Measurements from ENCODE around the gene SF1.

SF1 gene

DNA sequence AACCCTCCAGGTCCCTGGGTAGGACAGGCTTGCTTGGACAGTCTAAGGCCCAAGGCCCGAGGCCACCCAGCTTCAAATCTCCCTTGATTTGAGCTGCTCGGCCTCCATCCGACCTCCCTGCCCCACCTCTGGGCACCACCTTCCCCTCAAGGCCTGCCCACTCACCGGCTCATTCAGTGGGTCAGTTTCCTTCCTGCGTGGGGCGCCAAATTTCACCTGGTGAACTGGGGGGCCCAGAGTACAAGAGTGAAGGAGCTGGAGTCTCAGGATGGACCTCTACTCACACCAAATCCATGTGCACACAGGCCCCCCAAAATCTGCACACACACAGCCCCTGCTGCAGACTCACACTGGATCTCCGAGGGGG is 20.9 kb upstream of the SF1 start:
- Histone ChIP-seq H3K36me3 (ENCODE audit: control insufficient read depth, insufficient read depth, low read length) (peaks cover 22% of the 10 kb centered on the region), H3K4me3 (replicated peaks; ENCODE audit: low read depth, low read length) (no peak overlapping the region), H3K27me3 (replicated peaks; ENCODE audit: control insufficient read depth, insufficient read depth, low read length) (no peaks in the 10 kb centered on the region)
- TF ChIP-seq, protein P1, sequence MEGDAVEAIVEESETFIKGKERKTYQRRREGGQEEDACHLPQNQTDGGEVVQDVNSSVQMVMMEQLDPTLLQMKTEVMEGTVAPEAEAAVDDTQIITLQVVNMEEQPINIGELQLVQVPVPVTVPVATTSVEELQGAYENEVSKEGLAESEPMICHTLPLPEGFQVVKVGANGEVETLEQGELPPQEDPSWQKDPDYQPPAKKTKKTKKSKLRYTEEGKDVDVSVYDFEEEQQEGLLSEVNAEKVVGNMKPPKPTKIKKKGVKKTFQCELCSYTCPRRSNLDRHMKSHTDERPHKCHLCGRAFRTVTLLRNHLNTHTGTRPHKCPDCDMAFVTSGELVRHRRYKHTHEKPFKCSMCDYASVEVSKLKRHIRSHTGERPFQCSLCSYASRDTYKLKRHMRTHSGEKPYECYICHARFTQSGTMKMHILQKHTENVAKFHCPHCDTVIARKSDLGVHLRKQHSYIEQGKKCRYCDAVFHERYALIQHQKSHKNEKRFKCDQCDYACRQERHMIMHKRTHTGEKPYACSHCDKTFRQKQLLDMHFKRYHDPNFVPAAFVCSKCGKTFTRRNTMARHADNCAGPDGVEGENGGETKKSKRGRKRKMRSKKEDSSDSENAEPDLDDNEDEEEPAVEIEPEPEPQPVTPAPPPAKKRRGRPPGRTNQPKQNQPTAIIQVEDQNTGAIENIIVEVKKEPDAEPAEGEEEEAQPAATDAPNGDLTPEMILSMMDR (IDR thresholded peaks at IDR 0.05; ENCODE audit: insufficient read depth, low read length, poor library complexity, severe bottlenecking) = peak; percentile 11
- no peak for DNase-seq (ENCODE audit: extremely low read depth, insufficient read length)

DNA sequence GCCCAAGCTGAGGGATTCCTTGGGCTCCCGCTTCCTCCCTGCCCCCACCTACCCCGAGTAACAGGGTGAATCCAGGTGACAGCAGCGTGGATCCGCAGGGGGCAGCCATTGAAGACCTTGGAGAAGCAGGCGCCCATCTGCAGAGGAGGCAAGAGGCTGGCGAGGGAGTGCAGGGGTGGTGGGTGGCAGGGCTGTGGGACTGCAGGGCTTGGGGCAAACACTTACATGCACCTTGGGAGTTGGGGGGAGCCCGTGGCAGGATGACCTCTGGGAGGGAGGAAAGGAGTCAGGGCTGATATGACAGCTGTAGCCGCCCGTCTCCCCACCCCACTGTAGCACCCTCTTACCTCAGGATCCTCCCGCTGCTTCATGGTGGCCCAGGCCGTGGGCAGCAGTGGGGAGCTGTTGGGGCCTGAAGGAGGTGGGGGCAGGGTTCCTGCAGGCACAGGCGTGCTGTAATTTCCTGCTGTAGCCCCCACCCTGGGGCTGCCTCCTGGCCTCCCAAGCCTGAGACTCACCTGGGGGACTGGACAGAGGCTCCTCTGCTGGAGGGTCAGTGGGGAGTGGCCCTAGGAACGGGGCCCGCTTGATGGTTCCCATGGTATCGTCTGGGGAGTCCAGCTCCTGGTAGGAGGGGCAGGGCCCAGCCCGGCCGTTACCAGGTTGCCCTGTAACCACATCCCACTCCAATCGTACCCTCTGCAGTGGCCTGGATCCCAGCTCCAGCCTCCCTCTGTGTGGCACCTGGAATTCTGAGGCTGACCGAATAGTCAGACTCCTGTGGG is 18.6 kb upstream of the SF1 start:
- Histone ChIP-seq H3K27me3 (replicated peaks; ENCODE audit: control insufficient read depth, insufficient read depth, low read length) (no peaks in the 10 kb centered on the region), H3K36me3 (ENCODE audit: control insufficient read depth, insufficient read depth, low read length) (peaks cover 29% of the 10 kb centered on the region), H3K4me3 (replicated peaks; ENCODE audit: low read depth, low read length) (no peak overlapping the region)
- DNase-seq (ENCODE audit: extremely low read depth, insufficient read length) = no peak
- TF ChIP-seq, protein P1 (IDR thresholded peaks at IDR 0.05; ENCODE audit: insufficient read depth, low read length, poor library complexity, severe bottlenecking) = no peak

DNA sequence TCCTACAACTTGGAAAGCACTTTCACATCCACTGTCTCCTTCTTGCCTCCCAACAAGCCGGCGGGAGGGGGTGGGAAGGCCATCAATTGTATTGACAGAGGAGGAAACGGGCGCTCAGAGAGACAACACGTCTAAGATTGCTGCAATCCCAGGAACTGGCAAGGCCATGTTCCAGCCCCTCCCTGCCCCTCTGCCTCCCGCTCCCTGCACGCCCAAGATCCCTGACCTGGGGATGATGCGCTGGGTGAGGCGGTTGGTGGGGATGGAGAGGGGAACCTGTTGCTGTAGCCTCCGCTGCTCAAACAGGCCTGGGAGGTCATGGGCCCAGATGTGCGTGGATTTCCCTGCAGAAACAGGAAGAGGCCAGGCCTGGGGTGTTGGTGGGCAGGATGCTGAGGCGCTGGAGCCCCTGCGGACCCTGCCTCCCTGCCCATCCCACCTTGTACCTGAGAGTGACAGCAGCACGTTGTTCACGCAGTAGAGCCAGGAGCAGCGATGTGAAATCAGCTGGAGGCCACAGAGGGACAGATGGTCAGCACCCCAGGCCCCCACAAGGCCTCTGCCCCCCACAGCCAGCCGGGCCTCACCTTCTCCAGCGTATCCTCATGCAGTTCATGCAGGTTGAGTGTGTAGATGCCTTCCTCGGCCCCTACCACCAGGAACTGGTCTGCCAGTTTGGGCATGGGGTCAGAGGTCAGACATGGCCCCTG is 17.9 kb upstream of the SF1 start:
- H3K27me3 ChIP-seq (replicated peaks; ENCODE audit: control insufficient read depth, insufficient read depth, low read length) = no peaks in the 10 kb centered on the region
- TF ChIP-seq, protein P1 (IDR thresholded peaks at IDR 0.05; ENCODE audit: insufficient read depth, low read length, poor library complexity, severe bottlenecking) = no peak
- no peak overlapping the region for H3K4me3 ChIP-seq (replicated peaks; ENCODE audit: low read depth, low read length)
- peaks cover 29% of the 10 kb centered on the region for H3K36me3 ChIP-seq (ENCODE audit: control insufficient read depth, insufficient read depth, low read length)
- DNase-seq (ENCODE audit: extremely low read depth, insufficient read length) = no peak

DNA sequence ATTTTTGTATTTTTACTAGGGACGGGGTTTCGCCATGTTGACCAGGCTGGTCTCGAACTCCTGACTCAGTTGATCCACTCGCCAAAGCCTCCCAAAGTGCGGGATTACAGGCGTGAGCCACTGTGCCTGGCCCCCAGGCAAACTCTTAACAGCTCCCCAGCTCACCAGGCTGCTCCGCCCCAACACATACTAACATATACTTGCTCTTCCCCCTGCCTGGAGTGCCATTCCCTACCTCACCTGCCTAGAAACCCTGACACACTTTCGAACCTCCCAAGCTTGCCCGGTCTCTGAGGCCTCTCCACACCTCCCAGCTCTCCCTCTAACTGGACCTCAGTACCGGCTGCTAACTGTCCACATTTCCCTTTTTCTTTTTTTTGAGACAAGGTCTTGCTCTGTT is 16.2 kb upstream of the SF1 start:
- no peak for DNase-seq (ENCODE audit: extremely low read depth, insufficient read length)
- H3K36me3 ChIP-seq (ENCODE audit: control insufficient read depth, insufficient read depth, low read length) = peaks cover 34% of the 10 kb centered on the region
- H3K4me3 ChIP-seq (replicated peaks; ENCODE audit: low read depth, low read length) = no peak overlapping the region
- TF ChIP-seq, protein P1 (IDR thresholded peaks at IDR 0.05; ENCODE audit: insufficient read depth, low read length, poor library complexity, severe bottlenecking) = no peak
- no peaks in the 10 kb centered on the region for H3K27me3 ChIP-seq (replicated peaks; ENCODE audit: control insufficient read depth, insufficient read depth, low read length)

DNA sequence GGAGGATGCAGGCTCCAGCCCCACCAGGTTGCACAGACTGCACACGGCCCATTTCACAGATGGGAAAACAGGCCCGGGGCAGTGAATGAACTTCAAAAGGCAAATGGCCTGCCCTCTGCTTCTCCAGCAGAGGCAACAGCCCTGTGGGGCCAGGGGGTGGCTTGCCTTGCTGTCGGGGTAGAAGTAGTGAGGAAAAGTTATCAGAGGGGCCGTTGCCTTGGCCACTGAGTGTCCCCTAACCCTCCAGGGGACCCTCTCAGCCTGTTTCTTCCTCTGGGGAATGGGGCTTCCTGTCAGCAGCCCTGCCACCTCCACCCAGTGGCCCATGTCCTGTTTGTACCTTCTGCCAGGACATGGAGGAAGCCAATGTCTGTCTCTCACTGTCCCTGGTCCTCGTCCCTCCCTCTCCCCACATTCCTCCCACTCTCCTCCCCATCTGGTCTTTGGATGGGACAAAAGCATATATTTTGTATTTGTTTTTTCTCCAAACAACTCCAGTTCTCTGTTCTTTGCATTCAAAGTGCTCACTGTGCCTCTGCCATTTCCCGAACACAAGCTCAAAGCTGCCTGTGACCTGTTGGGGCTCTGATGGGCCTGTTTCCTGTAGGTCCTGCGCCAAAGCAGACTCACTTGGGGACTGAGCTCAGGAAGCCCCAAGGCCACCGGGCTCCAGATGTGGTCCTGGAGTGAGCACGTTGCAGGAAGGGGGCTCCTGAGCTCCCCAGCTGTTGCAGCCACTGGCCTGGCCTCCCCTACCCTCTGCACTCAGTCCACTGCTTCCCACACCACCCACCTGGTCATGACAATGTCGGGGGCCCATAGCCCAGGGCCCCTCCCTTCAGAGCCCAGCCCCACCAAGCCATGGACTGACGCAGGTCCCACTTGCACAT is 15.2 kb upstream of the SF1 start:
- no peak overlapping the region for H3K4me3 ChIP-seq (replicated peaks; ENCODE audit: low read depth, low read length)
- TF ChIP-seq, protein P1 (IDR thresholded peaks at IDR 0.05; ENCODE audit: insufficient read depth, low read length, poor library complexity, severe bottlenecking) = no peak
- no peak for DNase-seq (ENCODE audit: extremely low read depth, insufficient read length)
- H3K27me3 ChIP-seq (replicated peaks; ENCODE audit: control insufficient read depth, insufficient read depth, low read length) = no peaks in the 10 kb centered on the region
- peaks cover 39% of the 10 kb centered on the region for H3K36me3 ChIP-seq (ENCODE audit: control insufficient read depth, insufficient read depth, low read length)
